WI38 (cell line): ENCODE data around the gene FLCN.
"Not testable (repeated sequence)": the region's sequence is repeated elsewhere in the genome, so short reads cannot be mapped to it uniquely, and the experiment has no call there.

Experiments used
- H3K4me3 ChIP-seq: 2 replicates; pipeline ENCODE4 v1.5.1; 2011; ENCODE audit warnings: low read depth, mild to moderate bottlenecking, control low read depth, low read length
- CTCF ChIP-seq: IDR thresholded peaks from 2 replicates; pipeline ENCODE4 v1.5.1; 2012; ENCODE audit warnings: low read depth, mild to moderate bottlenecking, control low read depth, low read length

FLCN gene, protein sequence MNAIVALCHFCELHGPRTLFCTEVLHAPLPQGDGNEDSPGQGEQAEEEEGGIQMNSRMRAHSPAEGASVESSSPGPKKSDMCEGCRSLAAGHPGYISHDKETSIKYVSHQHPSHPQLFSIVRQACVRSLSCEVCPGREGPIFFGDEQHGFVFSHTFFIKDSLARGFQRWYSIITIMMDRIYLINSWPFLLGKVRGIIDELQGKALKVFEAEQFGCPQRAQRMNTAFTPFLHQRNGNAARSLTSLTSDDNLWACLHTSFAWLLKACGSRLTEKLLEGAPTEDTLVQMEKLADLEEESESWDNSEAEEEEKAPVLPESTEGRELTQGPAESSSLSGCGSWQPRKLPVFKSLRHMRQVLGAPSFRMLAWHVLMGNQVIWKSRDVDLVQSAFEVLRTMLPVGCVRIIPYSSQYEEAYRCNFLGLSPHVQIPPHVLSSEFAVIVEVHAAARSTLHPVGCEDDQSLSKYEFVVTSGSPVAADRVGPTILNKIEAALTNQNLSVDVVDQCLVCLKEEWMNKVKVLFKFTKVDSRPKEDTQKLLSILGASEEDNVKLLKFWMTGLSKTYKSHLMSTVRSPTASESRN

GRCh38 chr17:17237026-17237799 lies at the start of gene FLCN:
TSS of gene FLCN (minus strand) at chr17:17237168. CDS start at chr17:17228137, 9,031 bp downstream.
- H3K4me3 ChIP-seq: peak within 1 kb of the TSS; percentile 97

GRCh38 chr17:17285951-17286350 lies 49.0 kb upstream of the FLCN start:
- no peak for TF ChIP-seq CTCF

More at GRCh38 chr17:17237026-17237799, at the start of gene FLCN:
- no peak for TF ChIP-seq CTCF

DNA sequence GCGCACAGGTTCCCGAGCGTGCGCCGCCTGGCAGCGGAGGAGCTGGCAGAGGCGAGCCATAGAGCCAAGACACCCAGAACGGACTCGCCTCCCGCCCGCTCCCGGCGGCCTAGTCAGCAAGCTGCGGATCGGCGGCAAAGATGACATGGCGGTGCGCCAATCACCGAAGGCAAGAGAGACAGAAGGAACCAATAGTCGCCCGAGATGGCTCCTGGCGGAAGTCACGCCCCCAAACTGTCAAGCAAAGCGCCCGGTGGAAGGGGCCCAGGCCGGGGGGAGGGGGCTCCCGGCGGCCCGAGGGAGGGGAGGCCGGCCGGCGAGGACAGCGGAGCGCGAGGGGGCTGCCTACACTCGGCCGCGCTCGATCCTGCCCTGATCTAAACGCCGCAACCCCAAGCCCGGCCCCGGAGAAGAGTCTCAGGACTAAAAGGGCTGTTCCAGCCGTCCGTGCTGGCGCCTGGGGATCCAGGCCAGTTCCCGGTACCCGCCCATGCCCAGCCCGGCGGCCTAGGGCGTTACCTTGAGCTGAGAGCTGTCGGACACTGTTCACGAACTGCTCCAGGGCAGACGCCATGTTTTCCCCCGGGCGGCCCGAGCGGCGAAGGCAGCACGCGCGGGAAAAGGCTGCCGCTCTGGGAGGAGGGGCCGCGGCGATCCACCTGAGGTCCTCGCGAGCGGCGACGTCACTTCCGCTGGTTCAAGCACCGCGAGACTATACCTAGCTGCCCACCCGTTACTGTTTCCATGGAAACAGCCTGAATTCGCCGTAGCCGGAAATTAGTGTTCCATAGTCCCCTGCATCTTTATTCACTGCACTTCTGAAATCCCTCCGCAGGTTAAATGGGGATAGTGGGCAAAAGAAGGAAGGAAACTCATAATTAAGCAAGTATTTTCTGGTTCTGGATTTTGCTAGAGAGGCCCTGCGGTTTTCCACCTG lies 43.9 kb upstream of the FLCN start, which contains the start of gene COPS3:
COPS3 (minus strand) TSS at position 634 of the 937 bp plus-strand sequence; CDS start at position 574, 60 bp downstream.
- no peak for TF ChIP-seq CTCF

More at GRCh38 chr17:17285951-17286350, 49.0 kb upstream of the FLCN start:
- no peak overlapping the region for H3K4me3 ChIP-seq

GRCh38 chr17:17279316-17279715 lies 42.3 kb upstream of the FLCN start:
- no peak overlapping the region for H3K4me3 ChIP-seq
- no peak for TF ChIP-seq CTCF

More for the DNA sequence above, 43.9 kb upstream of the FLCN start, which contains the start of gene COPS3:
- peak within 1 kb of the TSS; percentile 80 for H3K4me3 ChIP-seq

GRCh38 chr17:17277431-17277830 lies 40.5 kb upstream of the FLCN start:
- H3K4me3 ChIP-seq: not testable (repeated sequence)

GRCh38 chr17:17275971-17276370 lies 39.0 kb upstream of the FLCN start:
- H3K4me3 ChIP-seq: no peak overlapping the region
- no peak for TF ChIP-seq CTCF
